Trophoblast cell (in vitro differentiated cells and primary cell): Measurements from ENCODE around the gene AOAH.

Source experiments
- DNase-seq, 2 donors: peaks; one replicate each; pipeline ENCODE4 v3.0.0-alpha.2; 2016
- H2AFZ ChIP-seq: 2 replicates; pipeline ENCODE4 v1.6.1; 2013; ENCODE audit warnings: low read length, moderate library complexity, mild to moderate bottlenecking; ENCODE audit not compliant: insufficient read depth, poor library complexity
- H2AK5ac ChIP-seq: 2 replicates; pipeline ENCODE4 v1.6.1; 2013; ENCODE audit warnings: mild to moderate bottlenecking, low read length
- H2BK120ac ChIP-seq: 2 replicates; pipeline ENCODE4 v1.6.1; 2013; ENCODE audit warnings: low read length, mild to moderate bottlenecking, moderate library complexity; ENCODE audit not compliant: insufficient read depth, poor library complexity
- H2BK12ac ChIP-seq: 2 replicates; pipeline ENCODE4 v1.6.1; 2013; ENCODE audit warnings: mild to moderate bottlenecking, low read length, moderate library complexity
- H2BK5ac ChIP-seq: 2 replicates; pipeline ENCODE4 v1.6.1; 2013; ENCODE audit warnings: low read length, low read depth, moderate library complexity, mild to moderate bottlenecking; ENCODE audit not compliant: poor library complexity
- H3K14ac ChIP-seq: 2 replicates; pipeline ENCODE4 v1.6.1; 2013; ENCODE audit warnings: mild to moderate bottlenecking, low read length
- H3K18ac ChIP-seq: 2 replicates; pipeline ENCODE4 v1.6.1; 2013; ENCODE audit warnings: mild to moderate bottlenecking, low read length
- H3K23ac ChIP-seq: 2 replicates; pipeline ENCODE4 v1.6.1; 2013; ENCODE audit warnings: low read length
- H3K27ac ChIP-seq: 2 replicates; pipeline ENCODE4 v1.5.1; 2013; ENCODE audit warnings: low read depth, mild to moderate bottlenecking, inconsistent platforms, low read length, moderate library complexity
- H3K27me3 ChIP-seq: 2 replicates; pipeline ENCODE4 v1.6.1; 2013; ENCODE audit warnings: inconsistent platforms, mild to moderate bottlenecking, low read length, moderate library complexity; ENCODE audit not compliant: insufficient read depth
- H3K36me3 ChIP-seq, 2 experiments: 1 replicate in 1 of 2; 2 replicates in 1 of 2; pipeline ENCODE4 v1.6.1; 2013; ENCODE audit warnings: low read length in 2 of 2, mild to moderate bottlenecking in 2 of 2, moderate library complexity in 1 of 2; ENCODE audit not compliant: insufficient read depth in 2 of 2, control insufficient read depth in 1 of 2
- H3K4ac ChIP-seq: 2 replicates; pipeline ENCODE4 v1.6.1; 2013; ENCODE audit warnings: low read depth, mild to moderate bottlenecking, low read length, moderate library complexity
- H3K4me1 ChIP-seq, 2 experiments: 1 replicate in 1 of 2; 2 replicates in 1 of 2; pipeline ENCODE4 v1.6.1; 2013; ENCODE audit warnings: low read length in 2 of 2, mild to moderate bottlenecking in 2 of 2, moderate library complexity in 1 of 2; ENCODE audit not compliant: insufficient read depth in 2 of 2, control insufficient read depth in 1 of 2
- H3K4me2 ChIP-seq: 2 replicates; pipeline ENCODE4 v1.6.1; 2013; ENCODE audit warnings: inconsistent platforms, mild to moderate bottlenecking, low read length, moderate library complexity
- H3K4me3 ChIP-seq: 2 replicates; pipeline ENCODE4 v1.5.1; 2013; ENCODE audit warnings: mild to moderate bottlenecking, low read depth, low read length, inconsistent platforms
- H3K79me1 ChIP-seq: one replicate; pipeline ENCODE4 v1.6.1; 2013; ENCODE audit warnings: low read length
- H3K79me2 ChIP-seq: 2 replicates; pipeline ENCODE4 v1.6.1; 2013; ENCODE audit warnings: low read length, mild to moderate bottlenecking; ENCODE audit not compliant: control insufficient read depth, insufficient read depth, poor library complexity
- H3K9ac ChIP-seq: 2 replicates; pipeline ENCODE4 v1.6.1; 2013; ENCODE audit warnings: mild to moderate bottlenecking, low read length
- H3K9me3 ChIP-seq: 2 replicates; pipeline ENCODE4 v1.6.1; 2013; ENCODE audit warnings: low read depth, mild to moderate bottlenecking, control low read depth, inconsistent platforms, low read length; ENCODE audit not compliant: insufficient read depth
- H4K12ac ChIP-seq: 2 replicates; pipeline ENCODE4 v1.6.1; 2013; ENCODE audit warnings: low read depth, mild to moderate bottlenecking, low read length, moderate library complexity
- H4K8ac ChIP-seq: 2 replicates; pipeline ENCODE4 v1.6.1; 2013; ENCODE audit warnings: low read depth, mild to moderate bottlenecking, low read length, moderate library complexity
- H4K91ac ChIP-seq: one replicate; pipeline ENCODE4 v1.6.1; 2013; ENCODE audit warnings: low read depth, mild to moderate bottlenecking, low read length, moderate library complexity
- WGBS: extraction: QIAGEN DNeasy Blood & Tissue Kit; methylation state at CpG from one replicate; pipeline ENCODE4 v1.1.7; 2013; ENCODE audit warnings: missing lambda C conversion rate; ENCODE audit not compliant: insufficient read length, insufficient coverage; ENCODE audit errors: extremely low coverage; 5-methylcytosine and 5-hydroxymethylcytosine counted together

The AOAH gene

DNA sequence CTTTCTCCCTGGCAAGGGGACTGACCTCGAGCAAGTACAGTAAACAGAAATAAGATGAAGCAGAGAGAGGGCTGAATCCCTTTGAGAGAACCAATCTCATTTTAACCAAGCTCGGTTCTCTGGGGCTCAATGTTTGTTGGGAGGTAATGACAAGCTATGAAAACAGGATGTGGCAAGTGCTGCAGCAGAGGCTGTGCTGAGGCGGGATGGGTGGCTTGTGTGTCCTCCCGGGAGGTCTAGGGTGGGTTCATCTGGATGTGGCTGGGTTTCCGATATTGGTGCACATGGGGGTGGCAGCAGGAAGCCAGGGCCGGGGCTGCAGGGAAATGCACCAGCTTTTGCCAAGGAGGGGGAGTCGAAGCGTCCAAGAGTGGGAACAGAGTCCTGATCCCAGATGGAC, 84.5 kb downstream of the AOAH start:
- Histone ChIP-seq H3K79me2 (no peaks in the 10 kb centered on the region), H3K4me2 (no peak overlapping the region), H2AK5ac (no peak overlapping the region), H4K12ac (no peak overlapping the region), H3K79me1 (no peaks in the 10 kb centered on the region), H2AFZ (no peak overlapping the region), H4K91ac (no peak overlapping the region), H3K27ac (no peak overlapping the region), H3K14ac (no peak overlapping the region), H3K18ac (no peak overlapping the region), H3K9ac (no peak overlapping the region), H3K4ac (no peak overlapping the region), H3K9me3 (no peaks in the 10 kb centered on the region), H3K36me3 (no peaks in the 10 kb centered on the region), H3K4me1 (no peaks in the 10 kb centered on the region), H2BK12ac (no peak overlapping the region), H4K8ac (no peak overlapping the region), H3K4me3 (no peak overlapping the region), H3K27me3 (no peaks in the 10 kb centered on the region), H2BK120ac (no peak overlapping the region), H3K23ac (no peak overlapping the region), H2BK5ac (no peak overlapping the region)
- no CpG with 5 or more reads among the region's 8 CpGs for WGBS
- no peak for DNase-seq

DNA sequence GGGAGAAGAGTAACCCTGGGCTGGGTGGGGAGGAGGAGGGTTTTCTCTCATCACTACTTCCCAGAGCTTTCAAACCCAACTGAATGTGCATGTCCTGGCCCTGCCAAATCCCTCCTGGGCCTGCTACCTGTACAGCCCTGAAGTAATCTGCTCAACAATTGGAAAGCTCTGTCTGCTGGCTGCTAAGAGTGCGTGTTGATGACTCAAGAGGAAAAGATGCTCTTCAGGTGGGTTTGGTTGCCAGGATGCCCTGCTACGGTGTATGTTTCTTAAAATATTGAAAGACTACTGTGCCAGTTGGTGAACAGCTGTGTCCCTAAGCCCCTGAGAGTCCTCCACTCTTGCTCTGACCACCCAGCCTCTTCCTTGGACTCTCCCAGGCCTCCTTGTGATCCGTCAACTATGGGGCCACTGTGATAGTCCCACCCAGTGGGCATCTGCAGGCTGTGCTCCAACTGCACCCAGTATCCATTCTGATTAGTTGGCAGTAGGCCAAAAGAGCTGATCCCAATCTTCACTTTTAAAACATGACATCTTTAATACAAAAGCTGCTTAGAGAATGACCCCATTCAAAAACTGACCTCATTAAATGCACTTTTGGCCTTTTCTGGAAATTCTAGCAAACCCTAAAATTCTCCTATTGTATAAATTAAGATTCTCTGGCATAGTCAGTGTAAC, 85.6 kb downstream of the AOAH start:
- peaks cover 2% of the 10 kb centered on the region in 2 experiments for H3K4me1 ChIP-seq
- H3K9me3 ChIP-seq: no peaks in the 10 kb centered on the region
- WGBS: no CpG with 5 or more reads among the region's 3 CpGs
- no peak overlapping the region for H4K91ac ChIP-seq
- H3K23ac ChIP-seq: no peak overlapping the region
- no peaks in the 10 kb centered on the region for H3K79me1 ChIP-seq
- no peak overlapping the region for H3K4me3 ChIP-seq
- H3K36me3 ChIP-seq: no peaks in the 10 kb centered on the region
- no peak overlapping the region for H3K14ac ChIP-seq
- H3K18ac ChIP-seq: no peak overlapping the region
- H3K27me3 ChIP-seq: no peaks in the 10 kb centered on the region
- no peak overlapping the region for H3K27ac ChIP-seq
- H3K79me2 ChIP-seq: no peaks in the 10 kb centered on the region
- no peak overlapping the region for H4K12ac ChIP-seq
- H4K8ac ChIP-seq: no peak overlapping the region
- H3K4me2 ChIP-seq: no peak overlapping the region
- no peak overlapping the region for H2BK12ac ChIP-seq
- no peak overlapping the region for H3K9ac ChIP-seq
- H3K4ac ChIP-seq: no peak overlapping the region
- no peak overlapping the region for H2AK5ac ChIP-seq
- H2BK120ac ChIP-seq: no peak overlapping the region
- H2BK5ac ChIP-seq: no peak overlapping the region
- DNase-seq: no peak
- no peak overlapping the region for H2AFZ ChIP-seq

DNA sequence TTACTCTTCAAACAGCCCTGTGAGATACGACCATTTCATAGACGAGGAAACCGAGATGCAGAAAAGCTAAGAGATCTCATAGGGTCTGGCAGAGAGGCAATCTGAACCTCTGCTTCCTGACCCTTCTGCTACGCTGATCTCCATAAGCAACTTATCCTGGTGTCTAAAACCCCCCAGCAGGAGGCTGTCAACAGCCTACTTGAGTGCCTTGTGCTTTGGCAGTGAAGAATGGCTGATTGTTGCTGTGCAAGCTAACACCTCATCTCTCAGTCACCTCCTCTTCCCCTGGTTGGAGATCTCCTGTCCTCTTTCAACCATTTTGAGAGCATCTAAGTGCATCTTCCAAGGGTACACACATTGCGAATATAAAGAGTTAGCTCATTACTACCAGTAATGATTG, 86.2 kb downstream of the AOAH start:
- Histone ChIP-seq H3K27ac (no peak overlapping the region), H3K79me1 (no peaks in the 10 kb centered on the region), H3K18ac (no peak overlapping the region), H2AK5ac (no peak overlapping the region), H4K12ac (no peak overlapping the region), H3K23ac (no peak overlapping the region), H3K4me1 (peaks cover 7 to 8% of the 10 kb centered on the region in 2 experiments), H3K4me3 (no peak overlapping the region), H3K4ac (no peak overlapping the region), H3K14ac (no peak overlapping the region), H4K8ac (no peak overlapping the region), H3K4me2 (no peak overlapping the region), H3K9ac (no peak overlapping the region), H3K79me2 (no peaks in the 10 kb centered on the region), H2BK12ac (no peak overlapping the region), H2AFZ (no peak overlapping the region), H3K27me3 (no peaks in the 10 kb centered on the region), H2BK5ac (no peak overlapping the region), H2BK120ac (no peak overlapping the region), H3K9me3 (no peaks in the 10 kb centered on the region), H3K36me3 (no peaks in the 10 kb centered on the region), H4K91ac (no peak overlapping the region)
- DNase-seq: no peak
- no CpG with 5 or more reads among the region's 5 CpGs for WGBS

DNA sequence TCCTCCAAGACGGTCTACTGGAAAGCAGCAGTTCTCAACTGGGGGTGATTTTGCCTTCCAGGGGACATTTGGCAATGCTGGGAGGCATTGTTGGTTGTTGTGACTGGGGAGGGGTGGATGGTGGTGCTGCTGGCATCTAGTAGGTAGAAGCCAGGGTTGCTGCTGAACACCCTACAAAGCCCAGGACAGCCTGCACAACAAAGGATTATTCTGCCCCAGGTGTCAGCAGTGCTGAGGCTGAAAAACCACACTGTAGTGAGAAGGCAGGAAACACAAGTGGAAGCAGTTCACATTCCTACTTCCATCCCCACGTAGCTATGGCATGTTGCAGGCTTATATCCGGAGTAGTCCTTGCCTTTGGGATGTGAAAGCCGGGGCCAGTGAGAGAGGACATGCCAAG, 86.9 kb downstream of the AOAH start:
- H3K23ac ChIP-seq: no peak overlapping the region
- no peak for DNase-seq
- H3K79me2 ChIP-seq: no peaks in the 10 kb centered on the region
- H3K4ac ChIP-seq: no peak overlapping the region
- no peaks in the 10 kb centered on the region for H3K27me3 ChIP-seq
- H3K27ac ChIP-seq: no peak overlapping the region
- no peaks in the 10 kb centered on the region for H3K79me1 ChIP-seq
- H2BK5ac ChIP-seq: no peak overlapping the region
- peaks cover 10 to 12% of the 10 kb centered on the region in 2 experiments for H3K4me1 ChIP-seq
- H3K9ac ChIP-seq: no peak overlapping the region
- no peaks in the 10 kb centered on the region for H3K9me3 ChIP-seq
- no peak overlapping the region for H3K18ac ChIP-seq
- no peak overlapping the region for H4K91ac ChIP-seq
- H4K8ac ChIP-seq: no peak overlapping the region
- no peak overlapping the region for H2AFZ ChIP-seq
- H2BK12ac ChIP-seq: no peak overlapping the region
- H2AK5ac ChIP-seq: no peak overlapping the region
- H4K12ac ChIP-seq: no peak overlapping the region
- H2BK120ac ChIP-seq: no peak overlapping the region
- no peak overlapping the region for H3K4me3 ChIP-seq
- no peak overlapping the region for H3K14ac ChIP-seq
- H3K4me2 ChIP-seq: no peak overlapping the region
- no peaks in the 10 kb centered on the region for H3K36me3 ChIP-seq
- no CpG with 5 or more reads among the region's 4 CpGs for WGBS
